Hepatocyte (in vitro differentiated cells): ENCODE data around the gene SVIL. TPM values are rescaled to one million over a fixed set of nuclear protein-coding genes. Genes with fewer than 3 reads are reported as not detected.

Experiments used
- DNase-seq: peaks from one replicate; pipeline ENCODE4 v3.0.0-alpha.2; 2016; ENCODE audit warnings: low spot score
- H2AFZ ChIP-seq: fragments of 200-600 bp; sonication (generic); 2 replicates; pipeline ENCODE4 v1.6.0; 2016; ENCODE audit warnings: antibody characterized with exemption, mild to moderate bottlenecking
- H3K27ac ChIP-seq: fragments of 200-600 bp; sonication (generic); 2 replicates; pipeline ENCODE4 v1.5.1; 2016; ENCODE audit warnings: mild to moderate bottlenecking
- H3K27me3 ChIP-seq: fragments of 200-600 bp; sonication (generic); 2 replicates; pipeline ENCODE4 v1.6.1; 2016
- H3K36me3 ChIP-seq: fragments of 200-600 bp; sonication (generic); replicated peaks from 2 replicates; pipeline ENCODE4 v1.5.1; 2016; ENCODE audit warnings: low read depth; ENCODE audit not compliant: insufficient read depth
- H3K4me1 ChIP-seq: fragments of 200-600 bp; sonication (generic); 2 replicates; pipeline ENCODE4 v1.5.1; 2016; ENCODE audit warnings: mild to moderate bottlenecking, moderate library complexity; ENCODE audit not compliant: insufficient read depth
- H3K4me2 ChIP-seq: fragments of 200-600 bp; sonication (generic); 2 replicates; pipeline ENCODE4 v1.6.0; 2016
- H3K4me3 ChIP-seq: fragments of 200-600 bp; sonication (generic); 2 replicates; pipeline ENCODE4 v1.5.1; 2016; ENCODE audit warnings: mild to moderate bottlenecking
- H3K79me2 ChIP-seq: fragments of 200-600 bp; sonication (generic); 2 replicates; pipeline ENCODE4 v1.6.0; 2017; ENCODE audit warnings: mild to moderate bottlenecking
- H3K9me2 ChIP-seq: fragments of 200-600 bp; sonication (generic); replicated peaks from 2 replicates; pipeline ENCODE4 v1.6.0; 2017; ENCODE audit warnings: mild to moderate bottlenecking; ENCODE audit not compliant: insufficient read depth
- H3K9me3 ChIP-seq: fragments of 200-600 bp; sonication (generic); 2 replicates; pipeline ENCODE4 v1.5.1; 2016; ENCODE audit warnings: low read depth, mild to moderate bottlenecking
- H4K20me1 ChIP-seq: fragments of 200-600 bp; sonication (generic); 2 replicates; pipeline ENCODE4 v1.6.0; 2016; ENCODE audit warnings: mild to moderate bottlenecking; ENCODE audit not compliant: insufficient read depth, poor library complexity, severe bottlenecking
- CTCF ChIP-seq: fragments of 200-600 bp; sonication (generic); IDR thresholded peaks from 2 replicates; pipeline ENCODE4 v1.5.1; 2016; ENCODE audit warnings: antibody characterized with exemption, mild to moderate bottlenecking; ENCODE audit not compliant: poor library complexity
- EZH2 ChIP-seq: fragments of 200-600 bp; sonication (generic); IDR thresholded peaks from 2 replicates; pipeline ENCODE4 v1.6.1; 2016; ENCODE audit warnings: antibody characterized with exemption, mild to moderate bottlenecking, borderline replicate concordance
- EZH2phosphoT487 ChIP-seq: fragments of 200-600 bp; sonication (generic); IDR thresholded peaks from one replicate; pipeline ENCODE4 v1.6.1; 2018; ENCODE audit warnings: antibody characterized with exemption, mild to moderate bottlenecking, low read depth, moderate library complexity; ENCODE audit not compliant: unreplicated experiment, severe bottlenecking
- WGBS: methylation state at CpG from one replicate; pipeline ENCODE4 v1.1.6; 2016; ENCODE audit warnings: low lambda C conversion rate; ENCODE audit errors: missing lambda C conversion rate; 5-methylcytosine and 5-hydroxymethylcytosine counted together
- polyA plus RNA-seq: library from polyadenylated mRNA; unstranded; fragments of >200 nt; fragmentation: Nextera tagmentation; extraction: Ambion mirVana; gene quantifications from 2 replicates; pipeline ENCODE4 v1.2.1, GENCODE V29; 2016
- total RNA-seq: library from RNA; depleted of rRNA; stranded (reverse); fragments of >200 nt; gene quantifications from 2 replicates; pipeline ENCODE4 v1.2.3, GENCODE V29; 2014

Gene SVIL
- total and polyA plus RNA-seq, 2 experiments from 2014 or later, result 24.3 to 36.5 TPM

- Histone ChIP-seq H3K9me3 (no peaks in the 10 kb centered on the region), H3K79me2 (peaks cover 12% of the 10 kb centered on the region), H3K27me3 (no peaks in the 10 kb centered on the region), H3K4me2 (no peak overlapping the region), H2AFZ (no peak overlapping the region), H3K36me3 (no peaks in the 10 kb centered on the region), H3K27ac (no peak overlapping the region), H3K4me1 (no peaks in the 10 kb centered on the region), H3K9me2 (no peaks in the 10 kb centered on the region), H4K20me1 (no peaks in the 10 kb centered on the region), H3K4me3 (no peak overlapping the region)
- TF ChIP-seq EZH2phosphoT487 (no peak), CTCF (no peak), EZH2 (no peak)
- 87% methylated on average over 6 of the region's 6 CpGs for WGBS
- no peak for DNase-seq
Observed at GRCh38 chr10:29600821-29601220, 34.0 kb downstream of the SVIL start.

DNA sequence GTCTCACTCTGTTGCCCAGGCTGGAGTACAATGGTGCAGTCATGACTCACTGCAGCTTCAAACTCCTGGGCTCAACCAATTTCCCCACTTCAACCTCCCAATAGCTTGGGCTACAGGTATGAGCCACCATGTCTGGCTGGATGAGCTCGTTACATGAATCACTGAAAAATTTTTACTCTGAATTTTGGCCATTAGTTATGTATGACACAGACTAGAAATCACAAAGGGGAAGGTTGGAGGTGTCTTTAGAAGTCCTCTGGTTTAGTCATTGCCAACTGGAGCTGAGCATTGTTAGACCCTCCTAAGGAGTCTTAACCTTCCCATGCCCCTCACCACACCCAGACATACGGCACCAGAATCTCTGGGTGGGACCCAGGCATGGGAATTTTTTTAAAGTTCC, 34.7 kb downstream of the SVIL start:
- Histone ChIP-seq H3K36me3 (no peaks in the 10 kb centered on the region), H3K79me2 (peaks cover 12% of the 10 kb centered on the region), H3K4me2 (no peak overlapping the region), H3K9me2 (no peaks in the 10 kb centered on the region), H3K4me3 (no peak overlapping the region), H2AFZ (no peak overlapping the region), H3K9me3 (no peaks in the 10 kb centered on the region), H4K20me1 (no peaks in the 10 kb centered on the region), H3K4me1 (no peaks in the 10 kb centered on the region), H3K27me3 (no peaks in the 10 kb centered on the region), H3K27ac (no peak overlapping the region)
- WGBS, result 88% methylated on average over 2 of the region's 2 CpGs
- no peak for DNase-seq
- TF ChIP-seq CTCF (no peak), EZH2phosphoT487 (no peak), EZH2 (no peak)

DNA sequence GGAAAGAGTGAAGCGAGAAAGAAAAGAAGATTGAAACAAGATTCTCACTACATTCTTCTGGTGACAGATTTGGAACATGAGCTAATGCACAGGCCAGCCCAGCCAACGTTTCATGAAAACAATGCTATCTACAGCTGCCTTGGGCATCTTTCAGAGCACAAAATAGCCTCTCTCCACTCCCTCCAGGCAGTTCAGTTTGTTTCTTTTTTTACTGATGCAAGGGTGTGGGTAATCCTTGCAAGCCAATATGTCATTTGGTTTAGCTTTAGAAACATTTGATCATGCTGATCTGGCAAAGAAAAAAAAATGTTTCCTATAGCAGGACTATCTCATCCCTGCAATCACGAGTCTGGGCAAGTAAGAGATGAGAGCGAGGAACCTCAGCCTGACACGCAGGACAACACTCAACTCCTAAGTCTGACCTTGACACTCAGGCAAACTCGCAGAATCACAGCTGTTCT, 35.9 kb downstream of the SVIL start:
- peak overlapping the region; percentile 55 for H3K27ac ChIP-seq
- no peaks in the 10 kb centered on the region for H3K9me3 ChIP-seq
- no peaks in the 10 kb centered on the region for H3K27me3 ChIP-seq
- H3K4me1 ChIP-seq, result no peaks in the 10 kb centered on the region
- H3K4me3 ChIP-seq, result no peak overlapping the region
- H3K4me2 ChIP-seq, result no peak overlapping the region
- no peak for TF ChIP-seq EZH2
- no peak for TF ChIP-seq EZH2phosphoT487
- no peak for TF ChIP-seq CTCF
- H3K36me3 ChIP-seq, result no peaks in the 10 kb centered on the region
- peaks cover 16% of the 10 kb centered on the region for H3K79me2 ChIP-seq
- no peak for DNase-seq
- no peaks in the 10 kb centered on the region for H3K9me2 ChIP-seq
- no peak overlapping the region for H2AFZ ChIP-seq
- H4K20me1 ChIP-seq, result no peaks in the 10 kb centered on the region
- 65% methylated on average over 6 of the region's 6 CpGs for WGBS

- H3K4me1 ChIP-seq, result no peaks in the 10 kb centered on the region
- WGBS, result 94% methylated on average over 11 of the region's 11 CpGs
- no peaks in the 10 kb centered on the region for H4K20me1 ChIP-seq
Observed at GRCh38 chr10:29596826-29597225, 37.9 kb downstream of the SVIL start.

More at GRCh38 chr10:29596826-29597225, 37.9 kb downstream of the SVIL start:
- TF ChIP-seq EZH2phosphoT487 (no peak), EZH2 (no peak), CTCF (no peak)
- Histone ChIP-seq H3K27me3 (no peaks in the 10 kb centered on the region), H3K4me3 (no peak overlapping the region), H3K9me2 (no peaks in the 10 kb centered on the region), H3K9me3 (no peaks in the 10 kb centered on the region), H3K36me3 (no peaks in the 10 kb centered on the region), H3K4me2 (no peak overlapping the region), H3K79me2 (peaks cover 16% of the 10 kb centered on the region), H2AFZ (no peak overlapping the region), H3K27ac (no peak overlapping the region)
- DNase-seq, result no peak
